NCI-H82 (cell line): Measurements from ENCODE around the gene CELF1.
"Not testable (repeated sequence)": the region's sequence is repeated elsewhere in the genome, so short reads cannot be mapped to it uniquely, and the experiment has no call there.

Source experiments
- DNase-seq: peaks from one replicate; lab custom pipeline; 2025; lab: John Stamatoyannopoulos, UW

CELF1 gene

DNA sequence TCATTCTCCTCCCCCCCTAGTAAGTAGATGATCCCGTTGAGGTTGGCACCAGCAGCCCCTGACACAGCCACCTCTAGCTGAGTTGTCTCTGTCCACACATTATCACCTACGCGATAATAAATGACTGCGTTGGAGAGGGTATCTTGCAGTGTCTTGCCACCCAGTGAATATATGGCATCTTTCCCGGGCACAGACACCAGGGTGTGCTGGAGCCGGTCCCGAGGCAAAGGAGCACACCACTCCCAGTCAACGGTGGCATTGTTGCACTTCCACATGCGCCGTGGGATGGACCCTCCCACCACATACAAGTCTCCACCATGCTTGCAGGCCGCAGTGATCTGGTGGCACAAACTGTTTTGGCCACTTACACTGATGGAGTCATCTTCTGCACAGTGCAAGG, 20.4 kb upstream of the CELF1 start:
- no peak for DNase-seq

DNA sequence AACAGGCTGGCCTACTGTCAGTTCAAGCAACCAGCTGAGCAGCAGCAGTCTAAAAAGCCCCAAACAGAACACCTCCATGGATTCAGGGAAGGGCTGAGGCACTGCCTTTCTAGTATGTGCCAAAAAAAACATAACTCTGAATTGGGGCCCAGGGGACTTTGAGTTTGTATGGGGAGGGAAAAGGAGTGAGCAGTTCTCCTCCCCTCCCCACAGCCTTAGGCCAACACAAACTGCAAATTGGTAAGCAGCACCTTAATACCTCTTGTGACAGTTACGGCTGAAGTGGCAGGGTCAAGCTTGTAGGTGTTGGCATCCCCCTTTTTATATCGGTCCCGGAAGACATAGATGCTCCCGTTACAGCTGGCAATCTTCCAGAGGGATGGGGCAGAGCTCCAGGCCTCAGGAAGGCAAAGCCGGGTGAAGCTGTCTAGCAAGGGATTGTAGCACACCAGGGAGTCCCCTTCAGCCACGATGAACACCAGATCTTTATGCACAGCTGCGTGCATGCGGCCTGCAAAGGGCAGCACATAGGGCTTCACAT, 19.9 kb upstream of the CELF1 start:
- DNase-seq = no peak

DNA sequence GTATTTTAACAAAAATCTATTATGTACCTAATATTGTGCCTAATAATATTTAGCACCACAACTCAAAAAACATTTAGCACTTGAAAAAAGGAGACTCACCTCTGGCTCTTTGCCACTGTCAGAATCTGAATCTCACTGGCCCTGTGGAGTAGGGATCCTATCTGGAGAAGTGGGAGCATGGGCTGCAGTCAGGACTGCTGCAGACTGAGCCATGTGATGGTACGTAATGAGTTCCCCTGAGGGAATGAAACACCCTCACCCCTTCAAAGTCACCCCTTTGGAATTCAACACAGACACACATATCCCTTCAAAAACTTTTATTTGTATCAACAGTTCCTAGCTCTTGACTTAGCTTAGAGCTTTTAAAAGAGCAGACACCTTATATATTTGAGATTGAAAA, 19.0 kb upstream of the CELF1 start:
- DNase-seq = no peak

DNA sequence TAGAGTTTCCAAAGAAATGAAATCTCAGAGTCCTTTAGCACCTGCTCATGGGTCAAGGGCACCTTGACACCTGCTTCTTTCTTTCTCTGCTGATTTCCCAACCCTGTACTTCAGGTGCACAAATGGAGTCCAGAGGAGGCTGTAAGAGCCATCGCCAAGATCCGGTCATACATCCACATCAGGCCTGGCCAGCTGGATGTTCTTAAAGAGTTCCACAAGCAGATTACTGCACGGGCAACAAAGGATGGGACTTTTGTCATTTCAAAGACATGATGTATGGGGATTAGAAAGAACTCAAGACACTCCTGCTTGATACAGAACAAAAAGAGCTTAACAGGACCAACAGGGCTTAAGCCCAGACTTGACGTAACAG, 18.4 kb upstream of the CELF1 start:
- peak; percentile 77 for DNase-seq

DNA sequence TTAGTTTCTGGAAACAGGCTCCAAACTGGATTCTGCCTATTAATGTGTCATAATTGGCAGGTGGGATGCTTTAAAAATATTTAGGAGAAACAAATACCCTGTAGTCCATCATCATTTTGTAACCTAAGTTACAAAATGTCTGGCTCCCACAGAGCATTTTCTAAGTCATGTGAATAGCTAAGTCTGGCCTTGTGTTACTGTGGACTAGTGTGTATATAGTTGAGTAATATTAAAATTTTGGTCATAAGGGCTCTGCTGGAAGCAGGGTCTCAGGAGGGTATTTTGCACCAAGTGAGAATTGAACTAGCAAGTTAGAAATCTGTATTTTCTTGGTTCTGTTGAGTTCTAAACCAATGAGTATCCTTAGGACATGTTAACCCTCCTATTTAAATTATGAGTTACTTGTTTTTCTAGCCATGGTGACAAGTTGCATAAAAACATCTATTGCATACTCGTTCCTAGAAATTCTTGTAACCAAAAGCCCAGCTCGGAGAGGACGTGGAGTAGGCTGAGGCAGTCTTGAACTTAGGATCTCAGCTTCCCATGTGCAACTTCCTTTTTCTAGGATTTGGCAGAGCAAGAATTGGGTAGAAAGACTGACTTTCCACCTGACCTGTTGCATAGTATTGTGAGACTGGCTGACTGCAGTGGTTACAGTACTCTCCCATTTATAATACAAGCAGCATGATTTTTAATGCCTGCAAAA, 17.9 kb upstream of the CELF1 start:
- DNase-seq = no peak

DNA sequence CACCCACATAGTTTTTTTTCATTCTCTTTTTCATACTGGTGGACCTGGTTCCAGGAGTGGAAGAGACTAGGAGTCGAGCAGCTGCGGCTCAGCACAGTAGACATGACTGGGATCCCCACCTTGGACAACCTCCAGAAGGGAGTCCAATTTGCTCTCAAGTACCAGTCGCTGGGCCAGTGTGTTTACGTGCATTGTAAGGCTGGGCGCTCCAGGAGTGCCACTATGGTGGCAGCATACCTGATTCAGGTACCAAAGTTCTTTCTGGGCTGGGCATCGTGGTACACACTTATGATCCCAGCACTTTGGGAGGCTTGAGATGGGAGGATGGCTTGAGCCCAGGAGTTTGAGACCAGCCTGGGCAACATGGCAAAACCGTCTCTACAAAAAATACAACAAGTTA, 16.7 kb upstream of the CELF1 start:
- no peak for DNase-seq

DNA sequence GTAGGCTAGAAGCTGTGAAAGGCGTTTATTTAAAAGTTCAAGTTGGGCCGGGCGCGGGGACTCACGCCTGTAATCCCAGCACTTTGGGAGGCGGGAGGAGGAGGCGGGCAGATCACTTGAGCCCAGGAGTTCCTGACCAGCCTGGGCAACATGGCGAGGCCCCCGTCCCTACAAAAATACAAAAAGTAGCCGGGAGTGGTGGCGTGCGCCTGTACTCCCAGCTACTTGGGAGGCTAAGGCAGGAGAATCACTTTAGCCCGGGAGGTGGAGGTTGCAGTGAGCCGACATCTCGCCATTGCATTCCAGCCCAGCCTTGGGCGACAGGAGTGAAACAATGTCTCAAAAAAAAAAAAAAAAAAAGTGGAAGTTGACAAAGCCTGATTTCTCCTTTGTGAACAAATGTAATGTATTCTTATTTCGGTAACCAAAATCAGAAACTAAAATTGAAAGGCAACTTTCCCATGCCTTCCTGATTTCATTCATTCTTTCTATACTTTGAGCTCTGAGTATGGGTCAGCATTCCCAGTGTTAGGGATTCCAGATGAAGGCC, 13.3 kb upstream of the CELF1 start:
- DNase-seq = peak; percentile 26

DNA sequence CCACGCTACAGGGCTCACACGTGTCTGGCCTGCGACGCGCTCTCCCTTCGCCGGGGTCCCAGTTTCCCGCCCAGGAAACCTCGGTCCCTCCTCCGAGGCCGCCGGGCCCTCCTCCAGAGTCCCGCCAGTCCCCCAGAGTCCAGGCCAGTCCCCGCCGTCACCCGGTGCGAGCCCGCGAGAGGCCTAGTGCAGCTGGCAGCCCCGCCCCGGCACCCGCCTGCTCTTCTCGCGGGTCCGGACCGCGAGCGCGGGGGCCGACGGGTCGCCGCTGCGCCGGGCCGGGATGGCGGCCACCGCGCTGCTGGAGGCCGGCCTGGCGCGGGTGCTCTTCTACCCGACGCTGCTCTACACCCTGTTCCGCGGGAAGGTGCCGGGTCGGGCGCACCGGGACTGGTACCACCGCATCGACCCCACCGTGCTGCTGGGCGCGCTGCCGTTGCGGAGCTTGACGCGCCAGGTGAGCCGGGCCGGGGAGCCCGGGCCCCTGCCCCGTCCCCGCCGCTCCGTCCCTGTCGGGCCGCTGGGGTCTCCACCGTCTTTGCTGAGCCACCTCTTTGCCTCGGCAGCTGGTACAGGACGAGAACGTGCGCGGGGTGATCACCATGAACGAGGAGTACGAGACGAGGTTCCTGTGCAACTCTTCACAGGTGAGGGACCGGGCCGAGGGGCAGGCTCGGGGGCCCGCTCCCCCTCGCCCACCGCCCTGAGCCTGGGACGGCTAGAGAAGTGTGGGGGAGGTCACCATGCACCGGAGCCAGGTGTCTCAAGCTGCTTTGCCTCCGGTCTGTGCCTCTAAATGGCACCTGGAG, 12.6 kb upstream of the CELF1 start, which contains the start of gene PTPMT1:
PTPMT1 (plus strand) TSS at position 260 of the 809 bp plus-strand sequence; CDS start at position 284, 24 bp downstream.
- peak; percentile 74 for DNase-seq

DNA sequence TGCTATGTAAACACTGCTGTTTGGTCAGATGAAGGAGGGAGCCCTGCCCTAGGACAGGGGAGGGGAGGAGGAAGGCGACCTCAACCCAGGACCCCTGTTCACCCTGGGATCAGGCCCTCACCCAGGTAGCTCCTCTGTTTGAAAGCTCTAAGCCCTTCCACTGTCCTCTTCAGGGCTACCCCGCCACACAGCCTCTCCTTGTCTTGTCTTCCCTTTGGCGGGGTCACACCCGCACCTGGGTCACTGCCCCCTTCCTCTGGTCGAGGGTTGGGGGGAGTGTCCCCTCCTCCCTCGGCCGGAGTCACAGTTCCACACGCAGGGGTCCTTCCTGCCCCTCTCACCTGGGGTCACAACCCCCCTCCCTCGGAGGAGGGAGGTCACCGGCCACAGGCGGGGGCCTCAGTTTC, 12.0 kb upstream of the CELF1 start:
- DNase-seq = no peak

DNA sequence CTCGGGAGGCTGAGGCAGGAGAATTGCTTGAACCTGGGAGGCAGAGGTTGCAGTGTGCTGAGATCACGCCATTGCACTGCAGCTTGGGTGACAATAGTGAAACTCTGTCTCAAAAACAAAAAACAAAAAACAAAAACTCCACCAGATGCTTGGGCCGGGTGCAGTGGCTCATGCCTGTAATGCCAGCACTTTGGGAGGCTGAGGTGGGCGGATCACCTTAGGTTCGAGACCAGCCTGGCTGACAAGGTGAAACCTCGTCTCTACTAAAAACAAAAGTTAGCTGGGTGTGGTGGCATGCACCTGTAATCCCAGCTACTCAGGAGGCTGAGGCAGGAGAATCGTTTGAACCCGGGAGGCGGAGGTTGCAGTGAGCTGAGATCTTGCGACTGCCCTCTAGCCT, 11.4 kb upstream of the CELF1 start:
- DNase-seq = not testable (repeated sequence)

DNA sequence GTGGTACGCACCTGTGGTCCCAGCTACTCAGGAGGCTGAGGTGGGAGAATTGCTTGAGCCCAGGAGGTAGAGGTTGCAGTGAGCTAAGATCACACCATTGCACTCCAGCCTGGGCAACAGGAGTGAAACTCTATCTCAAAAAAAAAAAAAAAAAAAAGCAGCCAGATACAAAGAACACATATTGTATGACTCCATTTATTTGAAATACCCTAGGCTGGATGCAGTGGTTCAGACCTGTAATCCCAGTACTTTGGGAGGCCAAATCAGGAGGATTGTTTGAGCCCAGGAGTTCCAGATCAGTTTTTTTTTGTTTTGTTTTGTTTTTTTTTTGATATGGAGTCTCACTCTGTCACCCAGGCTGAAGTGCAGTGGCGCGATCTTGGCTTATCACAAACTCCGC, 9.5 kb upstream of the CELF1 start:
- DNase-seq = not testable (repeated sequence)

DNA sequence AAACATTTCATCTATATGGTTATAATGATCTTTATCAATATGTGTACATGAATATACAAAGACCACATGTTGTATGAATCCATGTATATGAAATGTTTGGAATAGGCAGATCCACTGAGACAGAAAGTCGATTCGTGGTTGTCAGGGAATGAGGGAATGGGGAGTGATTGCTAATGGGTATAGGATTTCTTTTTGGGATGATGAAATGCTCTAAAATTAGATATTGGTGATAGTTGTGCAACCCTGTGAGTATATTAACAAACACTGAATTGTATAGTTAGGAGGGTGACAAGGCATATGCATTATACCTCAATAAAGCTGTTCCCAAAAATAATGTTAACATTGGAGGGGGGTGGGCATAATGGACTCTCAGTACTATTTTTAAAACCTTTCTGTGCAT, 7.5 kb upstream of the CELF1 start:
- no peak for DNase-seq

DNA sequence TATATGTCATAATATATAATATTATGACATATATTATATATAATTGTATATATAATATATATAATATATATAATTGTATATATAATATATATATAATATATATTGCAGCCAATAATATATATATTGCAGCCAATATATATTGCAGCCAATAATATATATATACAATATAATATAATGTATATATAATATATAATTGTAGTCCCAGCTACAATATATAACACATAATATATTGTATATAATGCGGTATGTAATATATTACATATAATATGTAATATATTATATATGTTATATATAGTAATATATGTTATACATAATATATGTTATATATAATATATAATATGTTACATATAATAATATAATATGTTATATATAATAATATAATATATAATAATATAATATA, 5.8 kb upstream of the CELF1 start:
- DNase-seq = no peak

DNA sequence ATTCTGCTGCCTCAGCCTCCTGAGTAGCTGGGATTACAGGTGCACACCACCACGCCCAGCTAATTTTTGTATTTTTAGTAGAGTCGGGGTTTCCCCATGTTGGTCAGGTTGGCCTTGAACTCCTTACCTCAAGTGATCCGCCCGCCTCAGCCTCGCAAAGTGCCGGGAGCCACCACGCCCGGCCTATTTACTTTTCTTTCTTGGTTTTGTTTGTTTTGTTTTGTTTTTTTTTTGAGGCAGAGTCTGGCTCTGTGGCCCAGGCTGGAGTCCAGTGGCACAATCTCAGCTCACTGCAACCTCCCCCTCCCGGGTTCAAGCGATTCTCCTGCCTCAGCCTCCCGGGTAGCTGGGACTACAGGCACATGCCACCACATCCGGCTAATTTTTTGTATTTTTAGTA, 4.1 kb upstream of the CELF1 start:
- DNase-seq = not testable (repeated sequence)

DNA sequence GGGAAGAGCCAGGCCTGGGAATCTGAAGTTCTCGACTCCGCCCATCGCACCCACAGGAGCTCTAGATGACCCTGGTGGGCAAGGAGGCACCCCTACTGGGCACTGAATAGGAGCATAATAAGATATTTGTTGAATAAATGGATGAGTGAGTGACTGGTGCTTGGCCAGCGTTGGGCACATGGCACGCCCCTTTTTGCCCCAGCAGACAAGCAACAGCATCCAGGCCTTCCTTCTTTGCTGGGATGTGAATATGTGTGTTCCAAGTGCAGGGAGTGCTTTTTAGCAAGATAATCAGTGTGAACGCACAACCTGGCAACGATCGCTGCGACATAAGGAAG, 443 bp upstream of the CELF1 start:
- no peak for DNase-seq

DNA sequence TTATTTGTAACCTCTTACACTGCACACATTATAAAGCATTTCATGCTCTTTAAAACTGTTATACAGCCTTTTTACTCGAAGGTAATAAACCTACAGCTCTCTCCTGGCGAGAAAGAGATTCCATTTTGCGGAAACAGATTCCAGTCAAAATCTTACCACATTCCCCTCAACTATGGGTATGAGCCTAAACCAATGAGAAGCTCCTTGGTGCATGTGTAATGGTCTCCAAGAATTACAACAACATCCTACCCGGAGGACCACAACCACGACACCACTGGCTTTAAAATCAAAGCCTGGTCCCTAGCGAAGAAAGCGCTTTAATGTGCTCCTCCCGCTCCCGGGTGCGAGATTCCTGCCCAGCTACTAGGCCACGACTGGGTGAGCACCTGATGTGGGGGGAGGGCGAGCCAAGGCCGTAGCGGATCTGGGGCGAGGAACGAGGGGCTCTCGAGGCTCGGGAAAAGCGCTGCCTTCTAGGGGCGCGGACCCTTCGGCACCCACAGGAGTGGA, 821 bp downstream of the CELF1 start:
- DNase-seq = peak; percentile 52

DNA sequence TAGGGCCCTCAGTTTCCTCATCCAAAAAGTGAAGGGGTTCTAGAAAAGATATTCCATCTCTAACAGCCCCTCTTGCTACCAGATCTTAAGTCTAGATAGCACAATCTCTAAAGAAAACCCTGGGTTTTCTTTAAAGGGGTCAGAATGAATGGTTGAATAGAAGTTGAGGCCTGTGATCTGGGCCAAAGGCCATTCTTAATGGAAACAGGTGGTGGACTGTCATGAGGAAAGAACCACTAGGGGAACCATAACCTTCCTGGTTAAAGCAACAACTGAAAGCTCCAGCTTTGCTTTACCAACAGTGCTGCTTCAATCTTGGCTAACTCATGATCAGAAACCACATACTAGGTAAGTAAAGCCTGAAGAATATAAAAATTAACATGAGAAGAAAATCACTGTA, 1.8 kb downstream of the CELF1 start:
- peak; percentile 41 for DNase-seq

DNA sequence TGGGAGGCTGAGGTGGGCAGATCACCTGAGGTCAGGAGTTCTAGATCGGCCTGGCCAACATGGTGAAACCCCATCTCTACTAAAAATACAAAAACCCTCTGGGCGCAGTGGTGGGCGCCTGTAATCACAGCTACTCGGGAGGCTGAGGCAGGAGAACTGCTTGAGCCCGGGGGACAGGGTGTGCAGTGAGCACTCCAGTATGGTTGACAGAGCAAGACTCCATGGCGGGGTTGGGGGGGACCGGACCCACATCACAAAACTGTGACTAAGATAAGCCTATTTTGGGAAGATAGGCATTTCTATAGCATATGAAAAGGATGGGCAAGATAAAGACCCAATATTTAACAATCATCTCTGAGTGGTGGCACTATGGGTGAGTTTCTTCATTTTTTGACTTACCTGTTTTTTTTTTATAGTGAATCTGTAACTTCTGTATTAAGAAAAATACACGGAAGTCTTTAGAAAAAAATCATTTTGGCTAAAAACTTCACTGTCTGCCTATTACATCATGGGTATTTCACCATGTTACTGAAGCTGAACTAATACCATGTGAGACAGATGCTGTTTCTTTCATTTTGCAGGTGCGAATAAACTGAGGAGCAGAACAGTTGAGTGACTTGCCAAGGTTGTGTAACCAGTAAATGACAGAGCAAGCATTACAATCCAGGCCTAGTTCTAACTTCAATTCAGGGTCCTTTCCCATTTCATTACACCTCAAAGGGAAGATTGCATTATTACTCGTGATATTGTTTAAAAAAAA, 2.5 kb downstream of the CELF1 start:
- DNase-seq = no peak

DNA sequence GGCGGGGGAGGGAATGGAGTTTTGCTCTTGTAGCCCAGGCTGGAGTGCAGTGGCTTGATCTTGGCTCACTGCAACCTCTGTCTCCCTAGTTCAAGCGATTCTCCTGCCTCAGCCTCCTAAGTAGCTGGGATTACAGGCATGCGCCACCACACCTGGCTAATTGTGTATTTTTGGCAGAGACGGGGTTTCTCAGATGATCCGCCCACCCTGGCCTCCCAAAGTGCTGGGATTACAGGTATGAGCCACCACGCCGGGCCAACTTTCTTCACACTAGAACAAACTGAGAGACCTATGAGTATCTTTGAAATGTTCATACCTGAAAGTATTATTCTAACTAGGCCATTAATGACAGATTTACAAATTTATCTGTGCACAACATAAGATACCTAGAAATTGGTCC, 6.7 kb downstream of the CELF1 start:
- DNase-seq = not testable (repeated sequence)

DNA sequence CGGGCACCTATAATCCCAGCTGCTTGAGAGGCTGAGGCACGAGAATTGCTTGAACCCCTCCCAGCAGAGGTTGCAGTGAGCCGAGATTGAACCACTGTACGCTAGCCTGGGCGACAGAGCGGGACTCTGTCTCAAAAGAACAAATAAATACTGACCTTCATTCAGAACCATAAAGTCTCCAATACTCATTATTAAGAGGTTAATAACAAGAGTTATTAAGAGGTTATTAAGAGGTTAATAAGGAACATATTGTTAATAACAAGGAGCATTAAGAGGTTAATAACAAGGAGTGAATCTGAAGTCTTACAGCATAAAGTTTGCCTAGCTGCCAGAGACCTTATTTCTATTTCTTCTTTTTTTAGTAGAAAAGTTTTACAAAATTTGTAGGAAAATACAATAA, 7.6 kb downstream of the CELF1 start:
- no peak for DNase-seq

DNA sequence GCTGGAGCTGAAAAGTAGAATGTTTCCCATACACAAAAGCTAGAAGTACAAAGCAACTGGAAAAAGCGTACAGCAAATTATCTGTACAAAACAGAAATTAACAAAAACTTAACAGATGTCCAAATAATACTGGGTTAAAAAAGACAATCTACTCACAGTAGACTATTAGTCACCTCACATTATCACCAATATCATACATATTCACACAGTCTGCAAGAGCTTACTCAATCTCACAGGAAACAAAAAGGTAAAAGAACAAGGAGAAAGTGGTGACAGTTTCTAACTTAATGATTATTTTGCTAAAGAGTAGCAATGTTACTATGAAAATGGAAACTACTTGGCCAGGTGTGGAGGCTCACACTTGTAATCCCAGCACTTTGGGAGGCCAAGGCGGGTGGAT, 11.9 kb downstream of the CELF1 start:
- no peak for DNase-seq

DNA sequence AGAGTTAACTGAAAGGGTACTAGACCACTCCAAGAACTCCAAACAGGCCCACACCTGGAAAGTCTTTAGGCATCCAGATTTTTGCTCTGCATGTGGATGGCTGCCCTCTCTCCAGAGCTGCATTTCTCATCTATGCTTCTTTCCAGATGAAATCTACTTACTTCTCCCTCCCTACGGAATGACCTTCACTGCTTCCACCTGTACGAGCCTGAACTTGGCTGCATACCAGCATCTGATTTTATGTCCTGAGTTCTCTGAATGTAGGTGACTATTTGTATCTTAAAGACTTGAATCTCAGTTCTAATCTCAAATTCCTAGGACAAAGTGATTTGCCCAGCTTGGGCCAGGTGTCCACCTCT, 13.3 kb downstream of the CELF1 start:
- DNase-seq = no peak
